HepG2 (cell line): ENCODE results near the gene PROKR1. TPM values are rescaled to one million over a fixed set of nuclear protein-coding genes. Genes with fewer than 3 reads are reported as not detected.

ENCODE experiments used
- HNRNPUL1 ChIP-seq: fragments of 200-400 bp; formaldehyde crosslinking; IDR thresholded peaks from 2 replicates; pipeline ENCODE4 v1.6.1; 2017; ENCODE audit warnings: low read depth, mild to moderate bottlenecking, low read length, moderate library complexity
- IKZF1 ChIP-seq: fragments of 450-650 bp; IDR thresholded peaks from 2 replicates; pipeline ENCODE4 v1.7.1; 2016
- IRF2 ChIP-seq: IDR thresholded peaks from 2 replicates; pipeline ENCODE4 v1.6.1; 2018; ENCODE audit warnings: missing genetic modification reagents, missing compliant biosample characterization
- MEIS2 ChIP-seq: sonication (generic); formaldehyde crosslinking; IDR thresholded peaks from 2 replicates; pipeline ENCODE4 v1.9.0; 2021; ENCODE audit warnings: mild to moderate bottlenecking, missing genetic modification reagents
- PCBP2 ChIP-seq: fragments of 200-400 bp; formaldehyde crosslinking; optimal IDR thresholded peaks from 2 replicates; pipeline ENCODE3; 2018; ENCODE audit warnings: low read length, low read depth; ENCODE audit not compliant: poor library complexity, severe bottlenecking
- U2AF2 ChIP-seq: fragments of 200-400 bp; formaldehyde crosslinking; IDR thresholded peaks from 2 replicates; pipeline ENCODE4 v1.6.1; 2017; ENCODE audit warnings: low read depth, mild to moderate bottlenecking, low read length
- ZNF234 ChIP-seq: sonication (generic); formaldehyde crosslinking; conservative IDR thresholded peaks from 2 replicates; pipeline ENCODE4 v1.5.1; 2020; ENCODE audit warnings: mild to moderate bottlenecking, missing genetic modification reagents
- ZNF550 ChIP-seq: sonication (generic); formaldehyde crosslinking; IDR thresholded peaks from 2 replicates; pipeline ENCODE4 v1.4.0; 2020; ENCODE audit warnings: mild to moderate bottlenecking, missing genetic modification reagents, borderline replicate concordance
- ZNF644 ChIP-seq: IDR thresholded peaks from 2 replicates; pipeline ENCODE4 v1.6.1; 2016; ENCODE audit warnings: low read depth
- polyA plus RNA-seq, 8 experiments: library from polyadenylated mRNA; depleted of rRNA in 3 of 8; stranded (reverse) in 7 of 8; unstranded in 1 of 8; fragments of >200 nt; fragmentation: Illumina TruSeq in 4 of 8; extraction: Trizol in 4 of 8; gene quantifications; 2 replicates each; pipeline versions ENCODE4 v1.2.1 to v1.2.3, GENCODE V29; 2011 to 2016; ENCODE audit warnings: low read depth in 4 of 8, missing spikeins in 1 of 8, mixed read lengths in 1 of 8; ENCODE audit not compliant: insufficient read depth in 1 of 8
- total RNA-seq, 5 experiments: library from RNA; depleted of rRNA; stranded (reverse); fragments of >200 nt; fragmentation: Illumina TruSeq; extraction: Trizol; gene quantifications; 2 replicates each; pipeline ENCODE4 v1.2.3, GENCODE V29; 2016; ENCODE audit warnings: low read depth in 1 of 5
- TF ChIP-seq, protein P1 (sequence below), 2 experiments: fragments of 450-650 bp in 1 of 2; sonication (generic) in 1 of 2; formaldehyde crosslinking in 1 of 2; IDR thresholded peaks; 2 replicates each; pipeline versions ENCODE4 v1.6.1 to v1.8.0; 2016 to 2022; ENCODE audit warnings: antibody characterized with exemption in 1 of 2, mild to moderate bottlenecking in 1 of 2, missing genetic modification reagents in 1 of 2
- TF ChIP-seq, protein P2 (sequence below): sonication (generic); formaldehyde crosslinking; IDR thresholded peaks from 2 replicates; pipeline ENCODE4 v1.4.0; 2020; ENCODE audit warnings: missing genetic modification reagents, borderline replicate concordance
- TF ChIP-seq, protein P3 (sequence below): sonication (generic); formaldehyde crosslinking; conservative IDR thresholded peaks from 2 replicates; pipeline ENCODE4 v1.5.0; 2020; ENCODE audit warnings: missing genetic modification reagents
- TF ChIP-seq, protein P4 (sequence below): sonication (generic); IDR thresholded peaks from 2 replicates; pipeline ENCODE4 v1.6.1; 2016; ENCODE audit warnings: low read depth, borderline replicate concordance
- TF ChIP-seq, protein P5 (sequence below): sonication (generic); formaldehyde crosslinking; IDR thresholded peaks from 2 replicates; pipeline ENCODE4 v1.5.0; 2020; ENCODE audit warnings: missing genetic modification reagents

Gene PROKR1
- total and polyA plus RNA-seq, 2 of the 13 experiments (the other 11 are each of a cell fraction or from before 2014, with no cell fraction given), result not detected

DNA sequence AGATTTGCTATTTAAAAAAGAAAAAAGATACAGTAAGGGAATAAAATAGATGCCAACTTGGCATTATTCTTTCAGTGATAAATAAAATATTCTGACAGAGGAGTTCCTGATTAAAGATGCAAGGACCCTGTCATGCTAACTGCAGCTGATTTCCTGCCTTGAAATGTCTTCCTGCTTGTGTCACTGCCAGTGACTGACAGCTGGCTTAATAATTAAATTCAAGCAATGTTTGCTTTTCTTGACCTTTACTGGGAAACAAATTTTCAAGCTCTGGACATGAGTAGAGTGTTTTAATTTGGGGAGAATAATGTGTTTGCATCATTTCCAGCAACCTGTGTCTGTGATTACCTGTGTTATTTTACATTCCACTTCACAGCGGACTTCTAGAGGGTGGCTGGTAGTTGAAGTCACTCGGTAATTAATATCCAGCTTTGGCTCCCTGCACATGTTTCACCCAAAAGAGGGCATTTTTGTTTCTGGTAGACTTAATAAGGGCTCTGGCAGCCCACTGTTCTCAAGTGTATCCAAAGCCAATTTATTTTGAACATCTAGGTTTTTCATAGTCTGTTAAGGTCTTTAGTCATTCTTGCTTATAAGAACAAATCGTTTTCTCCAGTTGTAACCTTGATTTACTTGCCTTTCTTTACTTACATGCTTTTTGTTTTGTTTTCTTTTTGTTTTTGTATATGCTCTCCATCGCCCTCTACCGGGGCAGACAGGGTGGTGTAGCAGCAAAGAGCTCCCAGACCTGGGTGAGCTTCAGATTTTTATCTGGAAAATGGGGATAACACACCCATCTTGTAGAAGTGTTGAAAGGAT, 48.5 kb upstream of the PROKR1 start (continued):
- TF ChIP-seq, protein P1, sequence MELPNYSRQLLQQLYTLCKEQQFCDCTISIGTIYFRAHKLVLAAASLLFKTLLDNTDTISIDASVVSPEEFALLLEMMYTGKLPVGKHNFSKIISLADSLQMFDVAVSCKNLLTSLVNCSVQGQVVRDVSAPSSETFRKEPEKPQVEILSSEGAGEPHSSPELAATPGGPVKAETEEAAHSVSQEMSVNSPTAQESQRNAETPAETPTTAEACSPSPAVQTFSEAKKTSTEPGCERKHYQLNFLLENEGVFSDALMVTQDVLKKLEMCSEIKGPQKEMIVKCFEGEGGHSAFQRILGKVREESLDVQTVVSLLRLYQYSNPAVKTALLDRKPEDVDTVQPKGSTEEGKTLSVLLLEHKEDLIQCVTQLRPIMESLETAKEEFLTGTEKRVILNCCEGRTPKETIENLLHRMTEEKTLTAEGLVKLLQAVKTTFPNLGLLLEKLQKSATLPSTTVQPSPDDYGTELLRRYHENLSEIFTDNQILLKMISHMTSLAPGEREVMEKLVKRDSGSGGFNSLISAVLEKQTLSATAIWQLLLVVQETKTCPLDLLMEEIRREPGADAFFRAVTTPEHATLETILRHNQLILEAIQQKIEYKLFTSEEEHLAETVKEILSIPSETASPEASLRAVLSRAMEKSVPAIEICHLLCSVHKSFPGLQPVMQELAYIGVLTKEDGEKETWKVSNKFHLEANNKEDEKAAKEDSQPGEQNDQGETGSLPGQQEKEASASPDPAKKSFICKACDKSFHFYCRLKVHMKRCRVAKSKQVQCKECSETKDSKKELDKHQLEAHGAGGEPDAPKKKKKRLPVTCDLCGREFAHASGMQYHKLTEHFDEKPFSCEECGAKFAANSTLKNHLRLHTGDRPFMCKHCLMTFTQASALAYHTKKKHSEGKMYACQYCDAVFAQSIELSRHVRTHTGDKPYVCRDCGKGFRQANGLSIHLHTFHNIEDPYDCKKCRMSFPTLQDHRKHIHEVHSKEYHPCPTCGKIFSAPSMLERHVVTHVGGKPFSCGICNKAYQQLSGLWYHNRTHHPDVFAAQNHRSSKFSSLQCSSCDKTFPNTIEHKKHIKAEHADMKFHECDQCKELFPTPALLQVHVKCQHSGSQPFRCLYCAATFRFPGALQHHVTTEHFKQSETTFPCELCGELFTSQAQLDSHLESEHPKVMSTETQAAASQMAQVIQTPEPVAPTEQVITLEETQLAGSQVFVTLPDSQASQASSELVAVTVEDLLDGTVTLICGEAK (IDR thresholded peaks at IDR 0.05), result no peak
- TF ChIP-seq, protein P1 (CRISPR knock-in tag; IDR thresholded peaks at IDR 0.05), result no peak
- TF ChIP-seq, protein P2, sequence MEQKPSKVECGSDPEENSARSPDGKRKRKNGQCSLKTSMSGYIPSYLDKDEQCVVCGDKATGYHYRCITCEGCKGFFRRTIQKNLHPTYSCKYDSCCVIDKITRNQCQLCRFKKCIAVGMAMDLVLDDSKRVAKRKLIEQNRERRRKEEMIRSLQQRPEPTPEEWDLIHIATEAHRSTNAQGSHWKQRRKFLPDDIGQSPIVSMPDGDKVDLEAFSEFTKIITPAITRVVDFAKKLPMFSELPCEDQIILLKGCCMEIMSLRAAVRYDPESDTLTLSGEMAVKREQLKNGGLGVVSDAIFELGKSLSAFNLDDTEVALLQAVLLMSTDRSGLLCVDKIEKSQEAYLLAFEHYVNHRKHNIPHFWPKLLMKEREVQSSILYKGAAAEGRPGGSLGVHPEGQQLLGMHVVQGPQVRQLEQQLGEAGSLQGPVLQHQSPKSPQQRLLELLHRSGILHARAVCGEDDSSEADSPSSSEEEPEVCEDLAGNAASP (CRISPR knock-in tag), result no peak
- TF ChIP-seq, protein P3, sequence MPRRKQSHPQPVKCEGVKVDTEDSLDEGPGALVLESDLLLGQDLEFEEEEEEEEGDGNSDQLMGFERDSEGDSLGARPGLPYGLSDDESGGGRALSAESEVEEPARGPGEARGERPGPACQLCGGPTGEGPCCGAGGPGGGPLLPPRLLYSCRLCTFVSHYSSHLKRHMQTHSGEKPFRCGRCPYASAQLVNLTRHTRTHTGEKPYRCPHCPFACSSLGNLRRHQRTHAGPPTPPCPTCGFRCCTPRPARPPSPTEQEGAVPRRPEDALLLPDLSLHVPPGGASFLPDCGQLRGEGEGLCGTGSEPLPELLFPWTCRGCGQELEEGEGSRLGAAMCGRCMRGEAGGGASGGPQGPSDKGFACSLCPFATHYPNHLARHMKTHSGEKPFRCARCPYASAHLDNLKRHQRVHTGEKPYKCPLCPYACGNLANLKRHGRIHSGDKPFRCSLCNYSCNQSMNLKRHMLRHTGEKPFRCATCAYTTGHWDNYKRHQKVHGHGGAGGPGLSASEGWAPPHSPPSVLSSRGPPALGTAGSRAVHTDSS, result no peak
- 0 out of 2 replicates have a peak, but pooled peaks have one; percentile 10 for TF ChIP-seq ZNF644 (CRISPR knock-in tag)
- TF ChIP-seq HNRNPUL1, result peak; percentile 44; the same call in 1 of the 2 replicates
- no peak for TF ChIP-seq ZNF550 (CRISPR knock-in tag)
- TF ChIP-seq ZNF234 (CRISPR knock-in tag), result no peak
- no peak for TF ChIP-seq IKZF1
- TF ChIP-seq IRF2, result peak; percentile 24; the same call in 1 of the 2 replicates
- TF ChIP-seq MEIS2, result peak; percentile 91; the same call in 1 of the 2 replicates
- TF ChIP-seq, protein P4, sequence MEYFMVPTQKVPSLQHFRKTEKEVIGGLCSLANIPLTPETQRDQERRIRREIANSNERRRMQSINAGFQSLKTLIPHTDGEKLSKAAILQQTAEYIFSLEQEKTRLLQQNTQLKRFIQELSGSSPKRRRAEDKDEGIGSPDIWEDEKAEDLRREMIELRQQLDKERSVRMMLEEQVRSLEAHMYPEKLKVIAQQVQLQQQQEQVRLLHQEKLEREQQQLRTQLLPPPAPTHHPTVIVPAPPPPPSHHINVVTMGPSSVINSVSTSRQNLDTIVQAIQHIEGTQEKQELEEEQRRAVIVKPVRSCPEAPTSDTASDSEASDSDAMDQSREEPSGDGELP, result peak; percentile 84
- TF ChIP-seq, protein P5, sequence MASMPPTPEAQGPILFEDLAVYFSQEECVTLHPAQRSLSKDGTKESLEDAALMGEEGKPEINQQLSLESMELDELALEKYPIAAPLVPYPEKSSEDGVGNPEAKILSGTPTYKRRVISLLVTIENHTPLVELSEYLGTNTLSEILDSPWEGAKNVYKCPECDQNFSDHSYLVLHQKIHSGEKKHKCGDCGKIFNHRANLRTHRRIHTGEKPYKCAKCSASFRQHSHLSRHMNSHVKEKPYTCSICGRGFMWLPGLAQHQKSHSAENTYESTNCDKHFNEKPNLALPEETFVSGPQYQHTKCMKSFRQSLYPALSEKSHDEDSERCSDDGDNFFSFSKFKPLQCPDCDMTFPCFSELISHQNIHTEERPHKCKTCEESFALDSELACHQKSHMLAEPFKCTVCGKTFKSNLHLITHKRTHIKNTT (CRISPR knock-in tag), result no peak
- TF ChIP-seq U2AF2, result no peak
- TF ChIP-seq PCBP2, result no peak
